ENCODE results near the gene SUPT6H. TPM values are rescaled to one million over a fixed set of nuclear protein-coding genes. Genes with fewer than 3 reads are reported as not detected.

Gene SUPT6H
- total RNA-seq (2014; rRNA removed; shearing (Covaris generic); ENCODE audit: low replicate concordance), result 12.6 and 16.8 TPM in 2 replicates

GRCh38 chr17:28661635-28662526, at the start of gene SUPT6H, which contains the start of gene SDF2:
Gene SUPT6H, plus strand, starts transcription at chr17:28662205. Its CDS starts 11,197 bp downstream, at chr17:28673402.
Gene SDF2, minus strand, starts transcription at chr17:28661906. Its CDS starts 30 bp downstream, at chr17:28661876.
- in situ Hi-C loops (cut with HindIII; ENCODE audit: low pct_unique_long_range_greater_than_20kb, low sequenced_read_pairs), result no loop called here
- peak; percentile 91 for DNase-seq (ENCODE audit: low read depth)

- in situ Hi-C loops (cut with HindIII; ENCODE audit: low pct_unique_long_range_greater_than_20kb, low sequenced_read_pairs), result no loop called here
- no peak for DNase-seq (ENCODE audit: low read depth)
These were observed 49.5 kb upstream of the SUPT6H start for GRCh38 chr17:28612531-28612930.

- DNase-seq (ENCODE audit: low read depth), result peak; percentile 14
- in situ Hi-C loops (cut with HindIII; ENCODE audit: low pct_unique_long_range_greater_than_20kb, low sequenced_read_pairs), result no loop called here
These were observed 48.8 kb upstream of the SUPT6H start for GRCh38 chr17:28612936-28613872.

DNA sequence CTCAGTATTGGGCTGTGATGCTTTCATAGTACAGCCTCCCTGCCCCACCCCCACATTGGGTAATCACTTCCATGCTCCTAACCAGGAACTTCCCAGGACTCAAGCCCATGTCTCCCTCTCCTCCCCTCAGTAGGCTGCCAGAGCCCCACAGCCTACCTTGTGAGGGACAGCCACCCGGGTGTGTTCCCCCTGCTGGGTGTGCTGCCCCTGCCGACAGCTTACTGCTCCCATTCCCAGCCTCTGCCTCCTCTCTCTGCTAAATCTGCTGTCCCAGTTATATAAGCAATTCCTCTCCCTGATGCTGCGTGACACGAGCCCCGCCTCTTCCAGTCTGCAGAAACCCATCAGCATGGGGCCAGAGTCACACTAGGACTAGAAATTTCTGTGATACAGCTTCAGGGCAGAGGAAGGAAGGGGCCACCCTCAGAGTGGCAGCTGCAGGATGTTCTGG, 48.0 kb upstream of the SUPT6H start, which contains the start of gene RSKR:
Gene RSKR (minus strand): TSS at position 255 of the 451 bp plus-strand sequence. CDS start 24 bp downstream, at position 231.
- in situ Hi-C loops (cut with HindIII; ENCODE audit: low pct_unique_long_range_greater_than_20kb, low sequenced_read_pairs), result no loop called here
- no peak for DNase-seq (ENCODE audit: low read depth)

DNA sequence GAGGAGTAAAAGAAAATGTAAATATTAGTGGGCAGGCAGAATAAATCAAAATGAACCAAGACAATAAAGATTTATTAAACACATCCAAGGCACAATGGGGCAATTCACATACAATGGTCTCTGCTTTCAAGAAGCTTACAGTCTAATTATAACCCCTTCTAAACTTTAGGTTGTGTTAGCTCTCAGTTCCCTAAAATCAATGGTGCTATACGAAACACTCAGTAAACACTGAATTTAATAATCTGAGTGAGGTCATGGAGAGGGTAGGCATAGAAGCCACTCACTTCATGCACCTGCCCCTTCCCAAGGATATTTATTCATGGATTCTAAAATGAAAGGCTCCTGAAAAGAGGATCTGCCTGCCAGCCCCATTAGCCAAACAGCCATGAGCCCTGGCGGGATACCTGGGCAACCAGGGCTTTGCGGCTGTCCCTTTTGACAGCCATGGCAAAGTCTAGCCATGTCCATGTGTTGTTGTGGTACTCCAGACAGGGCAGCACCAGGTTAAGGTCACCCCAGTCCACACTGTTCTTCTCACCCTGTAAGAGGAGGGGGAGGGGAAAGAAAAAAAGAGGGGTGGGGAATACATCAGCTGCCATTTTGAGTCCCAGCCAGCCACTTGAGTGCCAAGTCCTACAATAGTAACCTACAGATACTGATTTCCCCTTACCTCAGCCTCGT, 46.6 kb upstream of the SUPT6H start:
- no peak for DNase-seq (ENCODE audit: low read depth)
- in situ Hi-C loops (cut with HindIII; ENCODE audit: low pct_unique_long_range_greater_than_20kb, low sequenced_read_pairs), result no loop called here

- no peak for DNase-seq (ENCODE audit: low read depth)
- in situ Hi-C loops (cut with HindIII; ENCODE audit: low pct_unique_long_range_greater_than_20kb, low sequenced_read_pairs), result no loop called here
These were observed 45.7 kb upstream of the SUPT6H start for GRCh38 chr17:28616281-28616680.

- in situ Hi-C loops (cut with HindIII; ENCODE audit: low pct_unique_long_range_greater_than_20kb, low sequenced_read_pairs), result no loop called here
- no peak for DNase-seq (ENCODE audit: low read depth)
These were observed 43.5 kb upstream of the SUPT6H start for GRCh38 chr17:28618464-28618863.

GRCh38 chr17:28620010-28620409, 42.0 kb upstream of the SUPT6H start:
- in situ Hi-C loops (cut with HindIII; ENCODE audit: low pct_unique_long_range_greater_than_20kb, low sequenced_read_pairs), result no loop called here
- DNase-seq (ENCODE audit: low read depth), result no peak

DNA sequence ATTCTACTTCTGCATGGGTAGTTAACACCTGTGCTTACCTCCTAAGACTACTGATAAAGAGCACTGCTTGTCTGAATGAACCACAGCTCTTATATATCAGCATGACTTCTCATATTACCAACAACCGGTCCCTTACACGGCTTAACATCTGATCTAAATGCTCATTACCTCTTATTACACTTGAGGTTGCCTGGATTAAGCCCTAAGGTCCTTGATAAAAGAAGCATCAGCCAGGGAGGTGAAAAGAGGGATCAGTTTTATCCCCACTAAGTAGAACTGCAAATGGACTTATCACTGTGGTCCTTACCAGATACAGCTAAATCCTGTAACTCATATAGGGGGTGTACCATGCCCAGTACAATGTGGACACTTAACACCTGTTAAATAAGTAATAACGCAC, 39.8 kb upstream of the SUPT6H start:
- in situ Hi-C loops (cut with HindIII; ENCODE audit: low pct_unique_long_range_greater_than_20kb, low sequenced_read_pairs), result no loop called here
- DNase-seq (ENCODE audit: low read depth), result no peak

DNA sequence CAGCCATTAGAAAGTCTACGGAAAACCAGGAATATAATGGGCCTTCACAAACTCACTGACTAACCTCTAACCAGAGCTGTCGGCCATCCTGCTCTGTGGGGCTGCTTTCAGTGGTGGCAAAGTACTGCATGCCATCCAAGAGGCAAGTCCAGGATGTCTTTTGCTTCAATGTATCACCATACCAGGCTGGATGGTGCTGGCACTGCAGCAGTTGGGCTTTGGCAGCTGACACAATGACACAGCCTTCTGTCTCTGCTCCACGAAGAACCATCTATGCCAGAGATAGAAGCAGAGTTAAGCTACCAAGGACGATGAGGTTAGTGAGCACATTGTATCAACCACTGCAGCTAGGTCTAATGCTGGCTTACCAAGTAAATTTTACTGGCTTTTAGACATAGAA, 38.3 kb upstream of the SUPT6H start:
- in situ Hi-C loops (cut with HindIII; ENCODE audit: low pct_unique_long_range_greater_than_20kb, low sequenced_read_pairs), result no loop called here
- DNase-seq (ENCODE audit: low read depth), result no peak

- in situ Hi-C loops (cut with HindIII; ENCODE audit: low pct_unique_long_range_greater_than_20kb, low sequenced_read_pairs), result no loop called here
- no peak for DNase-seq (ENCODE audit: low read depth)
These were observed 37.9 kb upstream of the SUPT6H start for GRCh38 chr17:28624148-28624547.

GRCh38 chr17:28626818-28627217, 35.2 kb upstream of the SUPT6H start:
- no peak for DNase-seq (ENCODE audit: low read depth)
- in situ Hi-C loops (cut with HindIII; ENCODE audit: low pct_unique_long_range_greater_than_20kb, low sequenced_read_pairs), result no loop called here

GRCh38 chr17:28634206-28634865, 27.7 kb upstream of the SUPT6H start:
- DNase-seq (ENCODE audit: low read depth), result no peak
- in situ Hi-C loops (cut with HindIII; ENCODE audit: low pct_unique_long_range_greater_than_20kb, low sequenced_read_pairs), result no loop called here

- in situ Hi-C loops (cut with HindIII; ENCODE audit: low pct_unique_long_range_greater_than_20kb, low sequenced_read_pairs), result no loop called here
- no peak for DNase-seq (ENCODE audit: low read depth)
These were observed 26.5 kb upstream of the SUPT6H start for GRCh38 chr17:28635506-28635905.

DNA sequence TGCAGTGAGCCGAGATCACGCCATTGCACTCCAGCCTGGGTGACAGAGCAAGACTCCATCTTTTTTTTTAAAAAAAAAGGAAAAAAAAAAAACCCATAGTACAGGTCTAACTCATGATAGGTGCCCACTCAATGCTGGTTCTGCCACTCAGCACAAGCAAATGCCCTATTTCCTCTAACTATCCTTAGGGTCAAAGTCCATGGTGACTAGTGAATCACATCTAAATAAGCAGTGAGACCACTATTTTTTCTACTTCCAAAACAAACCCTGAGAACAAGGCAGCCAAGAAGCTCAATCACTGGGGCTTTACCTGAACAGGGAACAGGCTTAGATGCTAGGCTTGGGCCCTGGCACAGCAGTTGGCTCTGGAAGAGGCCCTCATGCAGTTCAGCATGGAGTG, 20.4 kb upstream of the SUPT6H start:
- peak; percentile 41 for DNase-seq (ENCODE audit: low read depth)
- in situ Hi-C loops (cut with HindIII; ENCODE audit: low pct_unique_long_range_greater_than_20kb, low sequenced_read_pairs), result no loop called here

DNA sequence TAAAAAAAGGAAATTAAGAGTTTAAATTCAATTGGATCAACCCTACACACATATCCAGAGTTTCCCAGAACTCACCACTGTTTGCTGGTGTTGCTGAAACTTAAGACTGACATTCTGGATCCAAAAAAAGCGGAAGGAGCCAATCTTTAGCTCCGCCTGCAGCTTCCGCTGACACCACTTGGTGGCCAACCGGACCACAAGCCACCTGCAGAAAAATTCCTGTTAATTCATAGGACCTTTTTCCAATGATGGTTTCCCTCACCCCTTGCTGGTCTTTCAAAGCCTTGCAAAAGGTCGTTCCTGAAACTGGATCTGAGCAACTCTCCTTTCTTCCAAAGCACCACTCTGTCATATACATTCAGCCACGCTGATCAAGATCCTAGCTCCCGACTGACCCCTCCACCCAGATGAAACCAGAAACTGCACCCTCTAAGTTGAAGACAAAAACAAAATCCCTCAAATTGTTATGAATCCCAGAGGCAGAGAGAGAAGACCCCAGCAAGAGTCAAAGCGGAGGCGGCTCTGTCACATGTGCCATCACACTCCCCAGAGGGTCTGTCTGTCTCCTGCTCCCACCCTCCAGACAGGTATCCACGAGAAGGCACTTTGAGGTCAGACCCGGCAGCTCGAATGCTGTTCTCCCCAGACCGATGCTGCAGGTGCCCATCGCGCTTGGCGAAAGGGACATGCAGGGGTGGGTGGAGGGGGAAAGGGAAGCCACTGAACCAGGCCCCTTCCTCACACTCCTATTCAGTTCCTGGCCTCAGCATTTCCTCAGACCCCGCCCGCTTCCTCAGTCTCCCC, 17.8 kb upstream of the SUPT6H start:
- peak; percentile 34 for DNase-seq (ENCODE audit: low read depth)

More for the DNA sequence above, 17.8 kb upstream of the SUPT6H start:
- in situ Hi-C loops (cut with HindIII; ENCODE audit: low pct_unique_long_range_greater_than_20kb, low sequenced_read_pairs), result no loop called here
